Endothelial cell of umbilical vein (primary cell): ENCODE data around the gene BRPF1. TPM values are rescaled to one million over a fixed set of nuclear protein-coding genes. Genes with fewer than 3 reads are reported as not detected.

Experiments
- BruUV-seq: library from RNA; stranded (reverse); fragments of 400-500 nt; replicated peaks from 2 replicates; lab custom pipeline; 2021; lab: Mats Ljungman, UMichigan
- CTCF ChIA-PET: fragments of 300-600, 350-600 bp; sonication (Branson Sonifier 250); formaldehyde crosslinking; loops from one replicate; lab custom pipeline; 2021; ENCODE audit warnings: antibody characterized with exemption, inconsistent platforms; lab: Charles Lee
- POLR2A ChIA-PET: fragments of 300-600, 350-600 bp; sonication (Branson Sonifier 250); formaldehyde crosslinking; loops from one replicate; lab custom pipeline; 2021; ENCODE audit warnings: antibody characterized with exemption, inconsistent platforms; lab: Charles Lee
- DNase-seq: peaks from one replicate; pipeline ENCODE4 v3.0.0-alpha.2; 2011; ENCODE audit warnings: low read depth, low spot score
- FAIRE-seq: peaks from 2 replicates; lab custom pipeline; 2011; peaks lifted over from hg19 to GRCh38; lab: Jason Lieb, UNC
- H2AFZ ChIP-seq: 2 replicates; pipeline ENCODE4 v1.6.0; 2012; ENCODE audit warnings: low read depth, low read length, control low read depth, inconsistent platforms
- H3K27ac ChIP-seq: 2 replicates; pipeline ENCODE4 v1.5.1; 2011; ENCODE audit warnings: low read depth, mild to moderate bottlenecking, control low read depth, low read length, moderate library complexity; ENCODE audit not compliant: insufficient read depth
- H3K27me3 ChIP-seq, 2 experiments: 2 replicates each; pipeline versions ENCODE4 v1.6.0 to v1.6.1; 2011; ENCODE audit warnings: low read length in 2 of 2, mixed read lengths in 1 of 2; ENCODE audit not compliant: control insufficient read depth in 2 of 2, insufficient read depth in 2 of 2
- H3K36me3 ChIP-seq, 2 experiments: 2 replicates in 1 of 2; 3 replicates in 1 of 2; pipeline ENCODE4 v1.5.1; 2011; ENCODE audit warnings: low read length in 2 of 2, mild to moderate bottlenecking in 1 of 2, moderate library complexity in 1 of 2; ENCODE audit not compliant: control insufficient read depth in 2 of 2, insufficient read depth in 2 of 2; ENCODE audit errors: extremely low read depth in 1 of 2
- H3K4me1 ChIP-seq: 3 replicates; pipeline ENCODE4 v1.5.1; 2011; ENCODE audit warnings: mild to moderate bottlenecking, low read length; ENCODE audit not compliant: control insufficient read depth, insufficient read depth; ENCODE audit errors: extremely low read depth
- H3K4me2 ChIP-seq: 2 replicates; pipeline ENCODE4 v1.6.1; 2011; ENCODE audit warnings: low read length, control low read depth, mixed read lengths; ENCODE audit not compliant: insufficient read depth
- H3K4me3 ChIP-seq, 3 experiments: fragments of 200-600 bp in 1 of 3; sonication (generic), shearing (Covaris generic) in 1 of 3; replicated peaks in 1 of 3; 2 replicates each; pipeline ENCODE4 v1.5.1; 2011 to 2016; ENCODE audit warnings: control low read depth in 3 of 3, low read length in 3 of 3, mild to moderate bottlenecking in 2 of 3, inconsistent platforms in 1 of 3, low read depth in 1 of 3, moderate library complexity in 1 of 3; ENCODE audit not compliant: insufficient read depth in 1 of 3
- H3K79me2 ChIP-seq: 2 replicates; pipeline ENCODE4 v1.6.0; 2012; ENCODE audit warnings: low read length, inconsistent platforms; ENCODE audit not compliant: control insufficient read depth, insufficient read depth
- H3K9ac ChIP-seq: replicated peaks from 2 replicates; pipeline ENCODE3; 2011; ENCODE audit warnings: low read length, control low read depth; ENCODE audit not compliant: insufficient read depth; ENCODE audit errors: extremely low read depth
- H3K9me1 ChIP-seq: replicated peaks from 3 replicates; pipeline ENCODE4 v1.6.0; 2011; ENCODE audit warnings: mild to moderate bottlenecking, low read length; ENCODE audit not compliant: control insufficient read depth, insufficient read depth; ENCODE audit errors: extremely low read depth
- H3K9me3 ChIP-seq: replicated peaks from 2 replicates; pipeline ENCODE4 v1.5.1; 2012; ENCODE audit warnings: low read length, inconsistent platforms; ENCODE audit not compliant: control insufficient read depth, insufficient read depth
- H4K20me1 ChIP-seq: replicated peaks from 2 replicates; pipeline ENCODE3; 2011; ENCODE audit warnings: mild to moderate bottlenecking, low read length; ENCODE audit not compliant: control insufficient read depth, insufficient read depth; ENCODE audit errors: extremely low read depth
- FOS ChIP-seq: IDR thresholded peaks from 2 replicates; pipeline ENCODE4 v1.6.1; 2011; ENCODE audit warnings: mild to moderate bottlenecking, low read length, moderate library complexity, borderline replicate concordance; ENCODE audit not compliant: insufficient read depth
- GATA2 ChIP-seq: IDR thresholded peaks from 2 replicates; pipeline ENCODE4 v1.7.0; 2011; ENCODE audit warnings: low read depth, mild to moderate bottlenecking, moderate library complexity, mixed read lengths, low read length; ENCODE audit not compliant: insufficient read length, insufficient read depth
- JUN ChIP-seq: IDR thresholded peaks from 2 replicates; pipeline ENCODE4 v1.6.1; 2011; ENCODE audit warnings: borderline replicate concordance, low read depth; ENCODE audit not compliant: insufficient read length, insufficient read depth
- MAX ChIP-seq: IDR thresholded peaks from 2 replicates; pipeline ENCODE4 v1.6.1; 2011; ENCODE audit not compliant: insufficient read depth, insufficient read length
- MYC ChIP-seq: IDR thresholded peaks from one replicate; pipeline ENCODE4 v1.6.1; 2011; ENCODE audit warnings: mild to moderate bottlenecking, low read depth, low read length
- POLR2A ChIP-seq: IDR thresholded peaks from 2 replicates; pipeline ENCODE4 v1.6.1; 2012; ENCODE audit warnings: low read depth, mild to moderate bottlenecking, control low read depth, low read length
- POLR2AphosphoS5 ChIP-seq: IDR thresholded peaks from 2 replicates; pipeline ENCODE4 v1.6.1; 2012; ENCODE audit warnings: low read depth, mild to moderate bottlenecking, control low read depth, low read length, moderate library complexity; ENCODE audit not compliant: insufficient read depth
- dilution Hi-C: fragments of 300-500 bp; cut with MboI; formaldehyde crosslinking; loops from one replicate; pipeline ENCODE4 v1.15.0; 2019; ENCODE audit warnings: low sequenced_read_pairs; ENCODE audit not compliant: extremely low pct_ligation_motif_present
- intact Hi-C: fragments of 100-400 bp; cut with micrococcal nuclease; formaldehyde crosslinking; loops from one replicate; pipeline ENCODE4 v1.10.0; 2022
- polyA plus RNA-seq, 4 experiments: library from polyadenylated mRNA; depleted of rRNA in 3 of 4; stranded (reverse) in 3 of 4; unstranded in 1 of 4; fragments of >200 nt; gene quantifications; 2 replicates each; pipeline versions ENCODE4 v1.2.1 to v1.2.3, GENCODE V29; 2011 to 2012; ENCODE audit warnings: missing spikeins in 1 of 4
- total RNA-seq: library from RNA; stranded (reverse); gene quantifications from 2 replicates; pipeline ENCODE4 v1.2.3, GENCODE V29; 2021
- TF ChIP-seq, protein P1 (sequence below), 2 donors: IDR thresholded peaks; 1 replicate in 1 of 2; 2 replicates in 1 of 2; pipeline ENCODE4 v1.5.1; 2011; ENCODE audit warnings: low read length in 2 of 2, mild to moderate bottlenecking in 2 of 2, moderate library complexity in 2 of 2, control low read depth in 1 of 2, inconsistent platforms in 1 of 2, low read depth in 1 of 2; ENCODE audit not compliant: insufficient read depth in 1 of 2; ENCODE audit errors: extremely low read depth in 1 of 2

Gene BRPF1
- total and polyA plus RNA-seq, 2 donors (not counting 3 experiments of a cell fraction or from before 2014, with no cell fraction given): 12.5 to 26.2 TPM

DNA sequence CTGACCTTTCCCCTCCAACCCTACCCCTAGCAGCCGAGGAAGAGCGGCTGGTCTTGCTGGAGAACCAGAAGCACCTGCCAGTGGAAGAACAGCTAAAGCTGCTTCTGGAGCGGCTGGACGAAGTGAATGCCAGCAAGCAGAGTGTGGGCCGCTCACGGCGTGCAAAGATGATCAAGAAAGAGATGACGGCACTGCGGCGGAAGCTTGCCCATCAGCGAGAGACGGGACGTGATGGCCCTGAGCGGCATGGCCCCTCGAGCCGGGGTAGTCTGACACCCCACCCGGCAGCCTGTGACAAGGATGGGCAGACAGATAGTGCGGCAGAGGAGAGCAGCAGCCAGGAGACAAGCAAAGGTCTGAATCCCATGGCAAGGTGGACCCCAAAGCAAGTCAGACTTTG is 12.0 kb downstream of the BRPF1 start:
- FAIRE-seq (no peak), DNase-seq (no peak)
- Histone ChIP-seq H3K27me3 (no peaks in the 10 kb centered on the region), H3K27ac (no peak overlapping the region), H3K9me1 (no peaks in the 10 kb centered on the region), H3K4me2 (no peak overlapping the region), H3K4me1 (peaks cover 16% of the 10 kb centered on the region), H3K4me3 (no peak overlapping the region), H3K9ac (no peak overlapping the region), H4K20me1 (no peaks in the 10 kb centered on the region), H3K79me2 (no peaks in the 10 kb centered on the region), H3K9me3 (no peaks in the 10 kb centered on the region), H2AFZ (no peak overlapping the region), H3K36me3 (peaks cover 37 to 84% of the 10 kb centered on the region in 2 experiments)
- intact Hi-C loops (no loop called here), dilution Hi-C loops (no loop called here)
- TF ChIP-seq MAX (no peak), GATA2 (no peak), POLR2A (no peak), MYC (no peak)
- no TSS peak for BruUV-seq
- CTCF ChIA-PET: no interaction called here
- POLR2A ChIA-PET: no interaction called here

DNA sequence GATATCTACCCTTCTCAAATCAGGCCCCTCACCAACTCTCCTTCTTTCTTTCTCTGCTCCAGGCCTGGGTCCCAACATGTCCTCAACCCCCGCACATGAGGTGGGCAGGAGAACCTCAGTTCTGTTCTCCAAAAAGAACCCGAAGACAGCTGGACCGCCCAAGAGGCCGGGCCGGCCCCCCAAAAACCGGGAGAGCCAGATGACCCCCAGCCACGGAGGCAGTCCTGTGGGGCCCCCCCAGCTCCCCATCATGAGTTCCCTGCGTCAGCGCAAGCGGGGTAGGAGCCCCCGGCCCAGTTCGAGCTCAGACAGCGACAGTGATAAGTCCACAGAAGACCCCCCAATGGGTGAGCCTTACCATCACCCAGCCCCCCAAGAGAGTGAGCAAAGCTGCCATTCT is 12.6 kb downstream of the BRPF1 start:
- DNase-seq: no peak
- no peak for FAIRE-seq
- no peak overlapping the region for H3K4me3 ChIP-seq
- H3K27ac ChIP-seq: no peak overlapping the region
- POLR2A ChIA-PET: interaction anchor here (0.7 kb wide), 1 partner anchor 43 kb away, joined by 8 read pairs; no protein-coding TSS in a partner anchor
- H3K27me3 ChIP-seq: no peaks in the 10 kb centered on the region
- H3K9ac ChIP-seq: no peak overlapping the region
- peaks cover 18% of the 10 kb centered on the region for H3K4me1 ChIP-seq
- no peak for TF ChIP-seq MAX
- no peak for TF ChIP-seq POLR2AphosphoS5
- TF ChIP-seq, protein P1, sequence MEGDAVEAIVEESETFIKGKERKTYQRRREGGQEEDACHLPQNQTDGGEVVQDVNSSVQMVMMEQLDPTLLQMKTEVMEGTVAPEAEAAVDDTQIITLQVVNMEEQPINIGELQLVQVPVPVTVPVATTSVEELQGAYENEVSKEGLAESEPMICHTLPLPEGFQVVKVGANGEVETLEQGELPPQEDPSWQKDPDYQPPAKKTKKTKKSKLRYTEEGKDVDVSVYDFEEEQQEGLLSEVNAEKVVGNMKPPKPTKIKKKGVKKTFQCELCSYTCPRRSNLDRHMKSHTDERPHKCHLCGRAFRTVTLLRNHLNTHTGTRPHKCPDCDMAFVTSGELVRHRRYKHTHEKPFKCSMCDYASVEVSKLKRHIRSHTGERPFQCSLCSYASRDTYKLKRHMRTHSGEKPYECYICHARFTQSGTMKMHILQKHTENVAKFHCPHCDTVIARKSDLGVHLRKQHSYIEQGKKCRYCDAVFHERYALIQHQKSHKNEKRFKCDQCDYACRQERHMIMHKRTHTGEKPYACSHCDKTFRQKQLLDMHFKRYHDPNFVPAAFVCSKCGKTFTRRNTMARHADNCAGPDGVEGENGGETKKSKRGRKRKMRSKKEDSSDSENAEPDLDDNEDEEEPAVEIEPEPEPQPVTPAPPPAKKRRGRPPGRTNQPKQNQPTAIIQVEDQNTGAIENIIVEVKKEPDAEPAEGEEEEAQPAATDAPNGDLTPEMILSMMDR (IDR thresholded peaks at IDR 0.05; ENCODE audit: extremely low read depth in 1 of 2, insufficient read depth in 1 of 2, low read depth in 1 of 2, low read length in 2 of 2): no peak
- no peak for TF ChIP-seq JUN
- no peak for TF ChIP-seq GATA2
- no peak for TF ChIP-seq POLR2A
- TF ChIP-seq FOS: no peak
- no peak for TF ChIP-seq MYC
- H3K79me2 ChIP-seq: no peaks in the 10 kb centered on the region
- H2AFZ ChIP-seq: no peak overlapping the region
- H4K20me1 ChIP-seq: no peaks in the 10 kb centered on the region
- BruUV-seq: no TSS peak
- peaks cover 34 to 79% of the 10 kb centered on the region in 2 experiments for H3K36me3 ChIP-seq
- no peak overlapping the region for H3K4me2 ChIP-seq
- CTCF ChIA-PET: interaction anchor here (1.1 kb wide), 1 partner anchor 13 kb away, joined by 3 read pairs; the partner anchor contains the start of gene BRPF1
- H3K9me1 ChIP-seq: no peaks in the 10 kb centered on the region
- intact Hi-C loops (no loop called here), dilution Hi-C loops (no loop called here)
- H3K9me3 ChIP-seq: no peaks in the 10 kb centered on the region
